Esophagus (tissue), 2 donors: ENCODE results near the gene ADAM15. TPM values are rescaled to one million over a fixed set of nuclear protein-coding genes. Genes with fewer than 3 reads are reported as not detected.
A peak's percentile ranks its signal among the peaks of the same experiment; 100 is the strongest.

Experiments used
- H3K27ac ChIP-seq, 2 donors: one replicate each; pipeline ENCODE4 v1.5.1; 2013; ENCODE audit warnings: low read depth in 2 of 2, mild to moderate bottlenecking in 2 of 2, inconsistent platforms in 1 of 2, low read length in 1 of 2, moderate library complexity in 1 of 2
- H3K27me3 ChIP-seq, 2 donors: one replicate each; pipeline ENCODE4 v1.6.1; 2013; ENCODE audit warnings: low read length in 2 of 2, control low read depth in 1 of 2, mild to moderate bottlenecking in 1 of 2; ENCODE audit not compliant: insufficient read depth in 2 of 2, control insufficient read depth in 1 of 2
- H3K36me3 ChIP-seq, 2 donors: one replicate each; pipeline ENCODE4 v1.6.1; 2013; ENCODE audit warnings: low read length in 1 of 2; ENCODE audit not compliant: control insufficient read depth in 2 of 2, insufficient read depth in 2 of 2
- H3K4me1 ChIP-seq, 2 donors: one replicate each; pipeline ENCODE4 v1.6.1; 2013; ENCODE audit warnings: low read length in 1 of 2; ENCODE audit not compliant: control insufficient read depth in 2 of 2, insufficient read depth in 2 of 2
- H3K4me3 ChIP-seq, 2 donors: one replicate each; pipeline ENCODE4 v1.5.1; 2013; ENCODE audit warnings: low read length in 2 of 2, mild to moderate bottlenecking in 2 of 2, low read depth in 1 of 2, moderate library complexity in 1 of 2
- H3K9me3 ChIP-seq, 2 donors: one replicate each; pipeline ENCODE4 v1.6.1; 2013; ENCODE audit warnings: mild to moderate bottlenecking in 2 of 2, low read depth in 1 of 2, low read length in 1 of 2, moderate library complexity in 1 of 2; ENCODE audit not compliant: control insufficient read depth in 2 of 2, insufficient read depth in 1 of 2
- WGBS, 2 donors: extraction: QIAGEN DNeasy Blood & Tissue Kit; methylation state at CpG; one replicate each; pipeline ENCODE4 v1.1.7; 2013; 5-methylcytosine and 5-hydroxymethylcytosine counted together
- polyA plus RNA-seq, 2 donors: library from polyadenylated mRNA; stranded (reverse); fragments of 200-250 nt; gene quantifications; one replicate each; pipeline ENCODE4 v1.2.3, GENCODE V29; 2013
- donor health status: healthy with polysubstance abuse.
- donor health status: Bipolar disorder and iron deficiency.

The ADAM15 gene
- polyA plus RNA-seq, 2 donors: 122 to 222 TPM

GRCh38 chr1:155006601-155007101 lies 44.5 kb upstream of the ADAM15 start:
- H3K4me3 ChIP-seq: no peak overlapping the region

GRCh38 chr1:155007251-155007828 lies 43.8 kb upstream of the ADAM15 start:
- Histone ChIP-seq H3K27me3 (no peaks in the 10 kb centered on the region), H3K4me3 (peak overlapping the region in 1 of 2 donors; percentile 87), H3K9me3 (no peaks in the 10 kb centered on the region), H3K27ac (peak overlapping the region; percentile 98), H3K4me1 (peaks cover 11 to 39% of the 10 kb centered on the region in 2 donors), H3K36me3 (peaks cover 0 to 3% of the 10 kb centered on the region in 2 donors)
- WGBS, 2 donors: 31 to 42% methylated on average over 6 of the region's 6 CpGs

More at GRCh38 chr1:155006601-155007101, 44.5 kb upstream of the ADAM15 start:
- Histone ChIP-seq H3K27me3 (no peaks in the 10 kb centered on the region), H3K9me3 (no peaks in the 10 kb centered on the region), H3K4me1 (peaks cover 5 to 33% of the 10 kb centered on the region in 2 donors), H3K27ac (peak overlapping the region; percentile 98), H3K36me3 (peaks cover 0 to 3% of the 10 kb centered on the region in 2 donors)
- WGBS, 2 donors: 30 to 31% methylated on average over 2 of the region's 2 CpGs

- peak overlapping the region; percentile 66 to 87 for H3K4me3 ChIP-seq
- peaks cover 0 to 5% of the 10 kb centered on the region in 2 donors for H3K36me3 ChIP-seq
- peaks cover 11 to 47% of the 10 kb centered on the region in 2 donors for H3K4me1 ChIP-seq
- H3K27me3 ChIP-seq: no peaks in the 10 kb centered on the region
- H3K27ac ChIP-seq: peak overlapping the region; percentile 98
- H3K9me3 ChIP-seq: no peaks in the 10 kb centered on the region
- WGBS, 2 donors: 39 to 41% methylated on average over 14 to 16 of the region's 16 CpGs
These were observed 42.8 kb upstream of the ADAM15 start for GRCh38 chr1:155008015-155008941.

- 47 to 67% methylated on average over 8 to 12 of the region's 12 CpGs for WGBS, 2 donors
- Histone ChIP-seq H3K4me3 (peak overlapping the region; percentile 66 to 87), H3K27ac (peak overlapping the region; percentile 98)
These were observed 41.9 kb upstream of the ADAM15 start for GRCh38 chr1:155009221-155009711.

GRCh38 chr1:155009742-155010141 lies 41.4 kb upstream of the ADAM15 start:
- H3K4me3 ChIP-seq: peak overlapping the region; percentile 66 to 87

More at GRCh38 chr1:155009221-155009711, 41.9 kb upstream of the ADAM15 start:
- Histone ChIP-seq H3K36me3 (peaks cover under 1 to 14% of the 10 kb centered on the region in 2 donors), H3K9me3 (no peaks in the 10 kb centered on the region), H3K4me1 (peaks cover 11 to 50% of the 10 kb centered on the region in 2 donors), H3K27me3 (no peaks in the 10 kb centered on the region)

GRCh38 chr1:155010211-155010918 lies 40.8 kb upstream of the ADAM15 start:
- H3K9me3 ChIP-seq: no peaks in the 10 kb centered on the region
- H3K27ac ChIP-seq: peak overlapping the region; percentile 98
- 36 to 44% methylated on average over 10 to 11 of the region's 11 CpGs for WGBS, 2 donors
- H3K27me3 ChIP-seq: no peaks in the 10 kb centered on the region
- peaks cover 17 to 50% of the 10 kb centered on the region in 2 donors for H3K4me1 ChIP-seq
- peak overlapping the region; percentile 66 to 87 for H3K4me3 ChIP-seq
- H3K36me3 ChIP-seq: peaks cover 8 to 25% of the 10 kb centered on the region in 2 donors

More at GRCh38 chr1:155009742-155010141, 41.4 kb upstream of the ADAM15 start:
- peaks cover 6 to 18% of the 10 kb centered on the region in 2 donors for H3K36me3 ChIP-seq
- H3K27me3 ChIP-seq: no peaks in the 10 kb centered on the region
- H3K4me1 ChIP-seq: peaks cover 11 to 48% of the 10 kb centered on the region in 2 donors
- H3K27ac ChIP-seq: peak overlapping the region; percentile 98
- 64% methylated on average over 5 of the region's 5 CpGs for WGBS, 2 donors
- H3K9me3 ChIP-seq: no peaks in the 10 kb centered on the region

- WGBS, 2 donors: 47 to 57% methylated on average over 5 of the region's 5 CpGs
- peaks cover 8 to 31% of the 10 kb centered on the region in 2 donors for H3K36me3 ChIP-seq
- peaks cover 21 to 50% of the 10 kb centered on the region in 2 donors for H3K4me1 ChIP-seq
- H3K9me3 ChIP-seq: no peaks in the 10 kb centered on the region
- H3K27ac ChIP-seq: peak overlapping the region; percentile 98
- H3K27me3 ChIP-seq: no peaks in the 10 kb centered on the region
- H3K4me3 ChIP-seq: peak overlapping the region; percentile 18 to 87
These were observed 40.1 kb upstream of the ADAM15 start for GRCh38 chr1:155011004-155011416.

GRCh38 chr1:155011437-155012025 lies 39.6 kb upstream of the ADAM15 start:
- H3K4me1 ChIP-seq: peaks cover 21 to 50% of the 10 kb centered on the region in 2 donors
- H3K36me3 ChIP-seq: peaks cover 8 to 36% of the 10 kb centered on the region in 2 donors
- H3K27ac ChIP-seq: peak overlapping the region; percentile 98
- peak overlapping the region; percentile 18 to 87 for H3K4me3 ChIP-seq
- WGBS, 2 donors: 46 to 65% methylated on average over 6 of the region's 6 CpGs
- H3K9me3 ChIP-seq: no peaks in the 10 kb centered on the region
- H3K27me3 ChIP-seq: no peaks in the 10 kb centered on the region
